ENCODE results near the gene NUAK2. TPM values are rescaled to one million over a fixed set of nuclear protein-coding genes. Genes with fewer than 3 reads are reported as not detected.

The NUAK2 gene
- total RNA-seq, 1 experiment from 2014 or later = 0.45 TPM

GRCh38 chr1:205276689-205277065, 44.9 kb downstream of the NUAK2 start:
- TF ChIP-seq CTCF (conservative IDR thresholded peaks at IDR 0.05; ENCODE audit: low read depth, low read length) = no peak
- TF ChIP-seq EZH2 (IDR thresholded peaks at IDR 0.05; ENCODE audit: borderline replicate concordance, low read depth, low read length, poor library complexity, severe bottlenecking) = no peak
- Histone ChIP-seq H3K9me3 (ENCODE audit: low read depth, low read length, poor library complexity, severe bottlenecking) (no peaks in the 10 kb centered on the region), H3K4me1 (ENCODE audit: insufficient read depth, low read length, poor library complexity, severe bottlenecking) (no peaks in the 10 kb centered on the region), H3K27me3 (replicated peaks; ENCODE audit: insufficient read depth, low read depth, low read length, poor library complexity) (no peaks in the 10 kb centered on the region), H3K27ac (ENCODE audit: low read depth, low read length, poor library complexity, severe bottlenecking) (no peak overlapping the region), H3K36me3 (ENCODE audit: insufficient read depth, low read length, poor library complexity, severe bottlenecking) (no peaks in the 10 kb centered on the region), H3K4me3 (ENCODE audit: low read depth, low read length, poor library complexity, severe bottlenecking) (no peak overlapping the region)
- POLR2A ChIA-PET (ENCODE audit: low non-redundant PET) = no interaction called here
- DNase-seq (ENCODE audit: low spot score) = no peak
- intact Hi-C loops (cut with micrococcal nuclease; ENCODE audit: unreplicated experiment) = no loop called here
- no TSS peak for BruUV-seq (replicated peaks)
- CTCF ChIA-PET = interaction anchor here (0.9 to 8.2 kb wide), 3 partner anchors 21 to 50 kb away, joined by 4 to 165 read pairs (median 7); no protein-coding TSS in a partner anchor

- Histone ChIP-seq H3K4me1 (ENCODE audit: insufficient read depth, low read length, poor library complexity, severe bottlenecking) (no peaks in the 10 kb centered on the region), H3K9me3 (ENCODE audit: low read depth, low read length, poor library complexity, severe bottlenecking) (no peaks in the 10 kb centered on the region), H3K27ac (ENCODE audit: low read depth, low read length, poor library complexity, severe bottlenecking) (no peak overlapping the region), H3K4me3 (ENCODE audit: low read depth, low read length, poor library complexity, severe bottlenecking) (no peak overlapping the region), H3K27me3 (replicated peaks; ENCODE audit: insufficient read depth, low read depth, low read length, poor library complexity) (no peaks in the 10 kb centered on the region), H3K36me3 (ENCODE audit: insufficient read depth, low read length, poor library complexity, severe bottlenecking) (no peaks in the 10 kb centered on the region)
- intact Hi-C loops (cut with micrococcal nuclease; ENCODE audit: unreplicated experiment) = no loop called here
- ChIA-PET POLR2A (ENCODE audit: low non-redundant PET) (no interaction called here), CTCF (interaction anchor here (1.1 to 8.2 kb wide), 2 partner anchors 30 to 50 kb away, joined by 4 to 165 read pairs; no protein-coding TSS in a partner anchor)
- TF ChIP-seq EZH2 (IDR thresholded peaks at IDR 0.05; ENCODE audit: borderline replicate concordance, low read depth, low read length, poor library complexity, severe bottlenecking) = no peak
- no peak for TF ChIP-seq CTCF (conservative IDR thresholded peaks at IDR 0.05; ENCODE audit: low read depth, low read length)
- no TSS peak for BruUV-seq (replicated peaks)
- no peak for DNase-seq (ENCODE audit: low spot score)
Measured at GRCh38 chr1:205275916-205276688, 45.4 kb downstream of the NUAK2 start.

- intact Hi-C loops (cut with micrococcal nuclease; ENCODE audit: unreplicated experiment) = no loop called here
- no peak overlapping the region for H3K4me3 ChIP-seq (ENCODE audit: low read depth, low read length, poor library complexity, severe bottlenecking)
- no peaks in the 10 kb centered on the region for H3K9me3 ChIP-seq (ENCODE audit: low read depth, low read length, poor library complexity, severe bottlenecking)
- no peaks in the 10 kb centered on the region for H3K27me3 ChIP-seq (replicated peaks; ENCODE audit: insufficient read depth, low read depth, low read length, poor library complexity)
- no peak overlapping the region for H3K27ac ChIP-seq (ENCODE audit: low read depth, low read length, poor library complexity, severe bottlenecking)
- TF ChIP-seq CTCF (conservative IDR thresholded peaks at IDR 0.05; ENCODE audit: low read depth, low read length) (no peak), EZH2 (IDR thresholded peaks at IDR 0.05; ENCODE audit: borderline replicate concordance, low read depth, low read length, poor library complexity, severe bottlenecking) (no peak)
- ChIA-PET POLR2A (ENCODE audit: low non-redundant PET) (no interaction called here), CTCF (interaction anchor here (8.2 kb wide), 1 partner anchor 51 kb away, joined by 165 read pairs; no protein-coding TSS in a partner anchor)
- H3K4me1 ChIP-seq (ENCODE audit: insufficient read depth, low read length, poor library complexity, severe bottlenecking) = no peaks in the 10 kb centered on the region
- BruUV-seq (replicated peaks) = no TSS peak
- DNase-seq (ENCODE audit: low spot score) = no peak
- H3K36me3 ChIP-seq (ENCODE audit: insufficient read depth, low read length, poor library complexity, severe bottlenecking) = no peaks in the 10 kb centered on the region
Measured at GRCh38 chr1:205275133-205275532, 46.4 kb downstream of the NUAK2 start.

Measured in A673 (cell line).